GM12878 (cell line): ENCODE data around the gene SYDE2. TPM values are rescaled to one million over a fixed set of nuclear protein-coding genes. Genes with fewer than 3 reads are reported as not detected.

ENCODE experiments used
- BCLAF1 ChIP-seq: fragments of 450-650 bp; IDR thresholded peaks from 2 replicates; pipeline ENCODE4 v1.6.1; 2017; ENCODE audit warnings: antibody characterized with exemption, mild to moderate bottlenecking, moderate library complexity
- E4F1 ChIP-seq: fragments of 450-650 bp; IDR thresholded peaks from 2 replicates; pipeline ENCODE4 v1.6.1; 2018; ENCODE audit warnings: borderline replicate concordance, mild to moderate bottlenecking; ENCODE audit not compliant: partially characterized antibody
- RCOR1 ChIP-seq: conservative IDR thresholded peaks from 2 replicates; pipeline ENCODE4 v1.6.1; 2012; ENCODE audit warnings: low read depth, low read length, improper control_type of control experiment
- REST ChIP-seq: IDR thresholded peaks from 2 replicates; pipeline ENCODE4 v1.6.1; 2012; ENCODE audit warnings: mild to moderate bottlenecking, low read depth, low read length
- SIX5 ChIP-seq: IDR thresholded peaks from 2 replicates; pipeline ENCODE4 v1.6.1; 2011; ENCODE audit warnings: mild to moderate bottlenecking, low read depth, low read length, moderate library complexity; ENCODE audit not compliant: severe bottlenecking
- SPI1 ChIP-seq: IDR thresholded peaks from 2 replicates; pipeline ENCODE4 v1.6.1; 2011; ENCODE audit warnings: low read depth, mild to moderate bottlenecking, low read length, moderate library complexity, borderline replicate concordance; ENCODE audit not compliant: insufficient read depth
- YY1 ChIP-seq: IDR thresholded peaks from 2 replicates; pipeline ENCODE4 v1.6.1; 2011; ENCODE audit warnings: low read depth, mild to moderate bottlenecking, low read length
- polyA plus RNA-seq, 11 experiments: library from polyadenylated mRNA; depleted of rRNA in 4 of 11; unstranded in 6 of 11; stranded (reverse) in 5 of 11; fragments of >200 nt; fragmentation: Nextera tagmentation in 4 of 11; fragmentation: Illumina TruSeq in 1 of 11; extraction: Ambion mirVana in 4 of 11; extraction: Trizol in 1 of 11; gene quantifications; 1 replicate in 1 of 11; 2 replicates in 10 of 11; pipeline versions ENCODE4 v1.2.1 to v1.2.3, GENCODE V29; 2011 to 2016; ENCODE audit warnings: inconsistent platforms in 2 of 11, missing spikeins in 2 of 11, low read depth in 1 of 11
- total RNA-seq, 4 experiments: library from RNA; depleted of rRNA in 3 of 4; stranded (reverse); fragments of >200 nt in 3 of 4; fragmentation: Illumina TruSeq in 1 of 4; extraction: Trizol in 1 of 4; gene quantifications; 2 replicates each; pipeline versions ENCODE4 v1.2.1 to v1.2.3, GENCODE V29; 2013 to 2021

The SYDE2 gene
- total and polyA plus RNA-seq, 10 of the 15 experiments (the other 5 are each of a cell fraction or from before 2014, with no cell fraction given), result 0.37 to 4.1 (median 1.8) TPM; not detected in 1

- no peak for TF ChIP-seq BCLAF1
- no peak for TF ChIP-seq YY1
- no peak for TF ChIP-seq SIX5
- no peak for TF ChIP-seq RCOR1
- no peak for TF ChIP-seq E4F1
- no peak for TF ChIP-seq REST
- no peak for TF ChIP-seq SPI1
- TF ChIP-seq, all 136 proteins: peak for 0
These were observed 67.2 kb downstream of the SYDE2 start (continued) for GRCh38 chr1:85133565-85134159.
